Measurements from ENCODE around the gene NCBP1.

Gene NCBP1

GRCh38 chr9:97627624-97628023, 6.0 kb upstream of the NCBP1 start:
- DNase-seq (ENCODE audit: low spot score): no peak
- in situ Hi-C loops (cut with MboI; ENCODE audit: low pct_unique_long_range_greater_than_20kb, low sequenced_read_pairs, unreplicated experiment): no loop called here
- no peak for TF ChIP-seq CTCF (IDR thresholded peaks at IDR 0.05; ENCODE audit: extremely low read depth, insufficient read depth, missing control alignments)

GRCh38 chr9:97628668-97629067, 5.0 kb upstream of the NCBP1 start:
- in situ Hi-C loops (cut with MboI; ENCODE audit: low pct_unique_long_range_greater_than_20kb, low sequenced_read_pairs, unreplicated experiment): no loop called here
- DNase-seq (ENCODE audit: low spot score): no peak
- no peak for TF ChIP-seq CTCF (IDR thresholded peaks at IDR 0.05; ENCODE audit: extremely low read depth, insufficient read depth, missing control alignments)

DNA sequence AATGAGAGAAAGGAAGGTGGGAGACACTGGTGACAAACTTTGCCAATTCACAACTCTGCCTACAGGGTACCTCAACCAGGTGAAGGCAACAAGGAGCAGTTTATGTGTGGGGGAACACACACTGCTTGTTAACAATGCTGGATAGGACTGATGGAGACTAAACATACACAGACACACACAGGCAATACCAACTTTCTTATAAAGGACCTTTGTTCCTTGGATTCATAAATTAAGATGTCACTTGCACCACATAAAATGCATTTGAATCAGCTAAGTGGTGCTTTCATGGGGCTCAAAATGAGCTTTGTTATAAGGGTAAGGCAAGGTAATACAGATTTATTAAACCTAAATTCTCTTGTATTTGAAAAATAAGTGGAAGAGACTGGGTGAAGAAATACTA, 4.5 kb upstream of the NCBP1 start:
- no peak for TF ChIP-seq CTCF (IDR thresholded peaks at IDR 0.05; ENCODE audit: extremely low read depth, insufficient read depth, missing control alignments)
- in situ Hi-C loops (cut with MboI; ENCODE audit: low pct_unique_long_range_greater_than_20kb, low sequenced_read_pairs, unreplicated experiment): no loop called here
- DNase-seq (ENCODE audit: low spot score): no peak

DNA sequence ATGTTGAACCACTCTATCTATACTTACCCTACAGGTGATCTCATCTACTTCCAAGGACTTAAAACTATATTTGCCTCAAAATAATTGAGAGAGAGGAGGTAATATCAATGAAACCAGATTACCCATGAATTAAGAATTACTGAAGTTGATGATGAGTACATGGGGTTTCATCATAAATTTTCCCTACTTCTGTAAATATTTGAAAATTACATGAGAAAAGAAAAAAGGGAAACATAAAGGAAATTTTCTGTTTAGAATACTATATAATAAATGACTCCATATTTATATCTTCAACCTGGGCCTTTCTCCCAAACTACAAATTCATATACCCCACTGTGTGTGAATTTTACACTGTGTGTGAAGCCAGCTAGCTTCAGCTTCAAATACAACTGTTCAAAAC, 3.0 kb upstream of the NCBP1 start:
- no peak for TF ChIP-seq CTCF (IDR thresholded peaks at IDR 0.05; ENCODE audit: extremely low read depth, insufficient read depth, missing control alignments)
- DNase-seq (ENCODE audit: low spot score): no peak
- in situ Hi-C loops (cut with MboI; ENCODE audit: low pct_unique_long_range_greater_than_20kb, low sequenced_read_pairs, unreplicated experiment): no loop called here

GRCh38 chr9:97632248-97632984, 1.2 kb upstream of the NCBP1 start:
- in situ Hi-C loops (cut with MboI; ENCODE audit: low pct_unique_long_range_greater_than_20kb, low sequenced_read_pairs, unreplicated experiment): no loop called here
- no peak for DNase-seq (ENCODE audit: low spot score)
- TF ChIP-seq CTCF (IDR thresholded peaks at IDR 0.05; ENCODE audit: extremely low read depth, insufficient read depth, missing control alignments): no peak

- DNase-seq (ENCODE audit: low spot score): peak; percentile 11
- TF ChIP-seq CTCF (IDR thresholded peaks at IDR 0.05; ENCODE audit: extremely low read depth, insufficient read depth, missing control alignments): no peak
- in situ Hi-C loops (cut with MboI; ENCODE audit: low pct_unique_long_range_greater_than_20kb, low sequenced_read_pairs, unreplicated experiment): no loop called here
These were observed 354 bp downstream of the NCBP1 start for GRCh38 chr9:97633859-97634490.
